KMS-11 (cell line): ENCODE measurements around the gene NEUROD2.

Experiments used
- H2AFZ ChIP-seq: fragments of 200-600 bp; sonication (generic); 2 replicates; pipeline ENCODE4 v1.6.1; 2016; ENCODE audit warnings: antibody characterized with exemption, mixed run types, low read depth
- H3K27ac ChIP-seq: fragments of 200-600 bp; sonication (generic); 2 replicates; pipeline ENCODE4 v1.6.1; 2016; ENCODE audit warnings: mild to moderate bottlenecking, mixed run types
- H3K27me3 ChIP-seq: fragments of 200-600 bp; sonication (generic); 2 replicates; pipeline ENCODE4 v1.6.1; 2017; ENCODE audit warnings: mild to moderate bottlenecking, low read depth, mixed run types, moderate library complexity; ENCODE audit not compliant: insufficient read depth
- H3K36me3 ChIP-seq: fragments of 200-600 bp; sonication (generic); 2 replicates; pipeline ENCODE4 v1.6.1; 2017; ENCODE audit warnings: mild to moderate bottlenecking, mixed run types; ENCODE audit not compliant: insufficient read depth
- H3K4me1 ChIP-seq: fragments of 200-600 bp; sonication (generic); 2 replicates; pipeline ENCODE4 v1.6.1; 2016; ENCODE audit warnings: mild to moderate bottlenecking, low read depth, mixed run types; ENCODE audit not compliant: poor library complexity, severe bottlenecking
- H3K4me2 ChIP-seq: fragments of 200-600 bp; sonication (generic); 2 replicates; pipeline ENCODE4 v1.7.0; 2016; ENCODE audit warnings: mild to moderate bottlenecking, mixed run types
- H3K4me3 ChIP-seq: fragments of 200-600 bp; sonication (generic); IDR thresholded peaks from 2 replicates; pipeline ENCODE4 v1.6.1; 2017; ENCODE audit warnings: low read depth, low read length, mixed read lengths; ENCODE audit not compliant: insufficient read depth
- H3K79me2 ChIP-seq: fragments of 200-600 bp; sonication (generic); 2 replicates; pipeline ENCODE4 v1.6.1; 2016; ENCODE audit warnings: low read depth, mixed run types; ENCODE audit not compliant: insufficient read depth
- H3K9ac ChIP-seq: fragments of 200-600 bp; sonication (generic); 2 replicates; pipeline ENCODE4 v1.6.1; 2016; ENCODE audit warnings: mild to moderate bottlenecking, mixed run types
- H4K20me1 ChIP-seq: fragments of 200-600 bp; sonication (generic); 2 replicates; pipeline ENCODE4 v1.6.1; 2016; ENCODE audit warnings: mild to moderate bottlenecking, mixed run types; ENCODE audit not compliant: insufficient read depth
- CTCF ChIP-seq: fragments of 200-600 bp; sonication (generic); conservative IDR thresholded peaks from 2 replicates; pipeline ENCODE4 v1.6.1; 2017; ENCODE audit warnings: low read depth, mild to moderate bottlenecking, antibody characterized with exemption, low read length, moderate library complexity, mixed read lengths

NEUROD2 gene

GRCh38 chr17:39606434-39607056 lies 1.2 kb downstream of the NEUROD2 start:
- no peaks in the 10 kb centered on the region for H3K4me1 ChIP-seq
- H3K36me3 ChIP-seq = no peaks in the 10 kb centered on the region
- no peak overlapping the region for H3K4me3 ChIP-seq
- H3K4me2 ChIP-seq = no peak overlapping the region
- no peak overlapping the region for H2AFZ ChIP-seq
- TF ChIP-seq CTCF = no peak
- H3K27me3 ChIP-seq = peaks cover 60% of the 10 kb centered on the region
- no peaks in the 10 kb centered on the region for H4K20me1 ChIP-seq
- no peaks in the 10 kb centered on the region for H3K79me2 ChIP-seq
- H3K9ac ChIP-seq = no peak overlapping the region
- no peak overlapping the region for H3K27ac ChIP-seq

GRCh38 chr17:39605492-39606433 lies 2.0 kb downstream of the NEUROD2 start:
- H3K36me3 ChIP-seq = no peaks in the 10 kb centered on the region
- H3K4me2 ChIP-seq = no peak overlapping the region
- no peaks in the 10 kb centered on the region for H3K4me1 ChIP-seq
- H3K27ac ChIP-seq = no peak overlapping the region
- no peaks in the 10 kb centered on the region for H4K20me1 ChIP-seq
- H3K27me3 ChIP-seq = peaks cover 68% of the 10 kb centered on the region
- H3K4me3 ChIP-seq = no peak overlapping the region
- H2AFZ ChIP-seq = no peak overlapping the region
- no peak overlapping the region for H3K9ac ChIP-seq
- no peaks in the 10 kb centered on the region for H3K79me2 ChIP-seq
- TF ChIP-seq CTCF = no peak

- H3K36me3 ChIP-seq = no peaks in the 10 kb centered on the region
- H3K27me3 ChIP-seq = peaks cover 76% of the 10 kb centered on the region
- H3K4me1 ChIP-seq = no peaks in the 10 kb centered on the region
- no peaks in the 10 kb centered on the region for H3K79me2 ChIP-seq
- TF ChIP-seq CTCF = no peak
- H3K9ac ChIP-seq = no peak overlapping the region
- H2AFZ ChIP-seq = no peak overlapping the region
- H3K27ac ChIP-seq = no peak overlapping the region
- no peak overlapping the region for H3K4me3 ChIP-seq
- no peaks in the 10 kb centered on the region for H4K20me1 ChIP-seq
- H3K4me2 ChIP-seq = no peak overlapping the region
Observed at GRCh38 chr17:39604911-39605491, 2.7 kb downstream of the NEUROD2 start.

- H3K27me3 ChIP-seq = peaks cover 91% of the 10 kb centered on the region
- no peak overlapping the region for H3K27ac ChIP-seq
- H3K4me1 ChIP-seq = peaks cover 2% of the 10 kb centered on the region
- TF ChIP-seq CTCF = no peak
- no peaks in the 10 kb centered on the region for H3K36me3 ChIP-seq
- H3K4me2 ChIP-seq = no peak overlapping the region
- no peaks in the 10 kb centered on the region for H3K79me2 ChIP-seq
- H2AFZ ChIP-seq = no peak overlapping the region
- 0 out of 2 replicates have a peak, but pooled peaks cover 3% of the 10 kb centered on the region for H4K20me1 ChIP-seq
- no peak overlapping the region for H3K9ac ChIP-seq
- no peak overlapping the region for H3K4me3 ChIP-seq
Observed at GRCh38 chr17:39603304-39604016, 4.3 kb downstream of the NEUROD2 start.
